Measurements from ENCODE around the gene SPNS2.

The SPNS2 gene

DNA sequence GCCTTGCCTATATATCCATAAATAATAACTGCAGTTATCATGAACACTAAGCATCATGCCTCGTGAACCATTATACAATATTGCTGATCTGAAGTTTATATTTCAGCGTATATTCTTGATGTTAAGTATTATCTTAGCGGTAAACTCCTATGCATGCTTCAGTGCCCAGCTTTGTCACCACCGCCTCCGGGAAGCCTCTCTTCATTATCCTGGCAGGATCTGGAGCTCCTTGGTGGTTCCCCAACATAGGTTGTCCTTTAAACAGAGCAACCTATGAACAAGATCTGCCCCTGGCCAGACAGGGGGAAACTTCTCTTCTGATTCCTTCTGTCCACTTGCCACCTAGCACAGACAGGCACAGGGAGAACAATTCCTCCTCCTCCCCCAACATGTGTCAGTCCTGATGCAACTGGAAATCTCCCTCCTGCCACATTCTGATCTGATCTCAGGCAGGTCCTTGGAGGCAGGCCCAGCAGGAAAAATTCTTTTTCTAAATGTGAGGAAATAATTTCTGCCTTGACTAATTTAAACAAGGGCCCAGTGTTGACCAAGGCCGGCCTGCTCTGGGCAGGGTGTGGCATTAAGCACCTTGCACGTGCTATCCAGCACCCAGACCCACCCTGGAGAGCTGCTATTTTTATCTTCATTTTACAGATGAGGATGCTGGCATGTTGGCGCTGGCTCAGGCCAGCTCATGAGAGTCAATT lies 22.4 kb downstream of the SPNS2 start:
- FAIRE-seq, result no peak

GRCh38 chr17:4522661-4523060 lies 24.0 kb downstream of the SPNS2 start:
- FAIRE-seq, result no peak

GRCh38 chr17:4523946-4524345 lies 25.3 kb downstream of the SPNS2 start:
- FAIRE-seq, result no peak

DNA sequence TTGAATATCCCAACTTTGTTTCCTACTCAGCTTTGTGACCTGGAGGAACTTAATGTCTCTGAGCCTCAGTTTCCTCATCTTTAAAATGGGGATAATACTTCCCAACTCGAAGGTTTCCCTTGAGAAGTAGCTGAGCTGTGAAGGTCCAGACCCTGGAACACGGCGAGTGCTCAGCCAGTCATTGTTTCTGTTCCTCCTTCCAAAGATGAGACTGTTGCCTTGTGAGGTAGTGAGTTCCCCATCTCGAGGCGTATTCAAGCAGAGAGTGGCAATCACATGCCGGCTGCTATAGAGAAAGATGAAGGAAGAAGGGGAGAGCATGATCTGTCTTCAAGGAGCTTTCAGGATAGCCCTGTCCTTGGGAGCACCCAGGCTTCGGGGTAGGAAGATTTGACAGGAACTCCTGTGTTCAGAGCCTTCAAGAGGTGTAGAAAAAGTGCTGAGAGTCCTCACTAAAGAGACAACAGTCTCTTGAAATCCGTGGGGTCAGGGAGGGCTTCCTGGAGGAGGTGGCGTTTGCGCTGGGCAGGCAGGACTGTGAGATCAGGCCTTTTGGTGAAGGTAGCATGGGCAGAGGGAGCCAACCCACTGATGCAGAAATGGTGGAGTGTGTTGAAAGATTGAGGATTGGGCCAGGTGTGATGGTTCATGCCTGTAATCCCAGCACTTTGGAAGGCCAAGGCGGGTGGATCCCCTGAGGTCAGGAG lies 27.2 kb downstream of the SPNS2 start:
- no peak for FAIRE-seq

DNA sequence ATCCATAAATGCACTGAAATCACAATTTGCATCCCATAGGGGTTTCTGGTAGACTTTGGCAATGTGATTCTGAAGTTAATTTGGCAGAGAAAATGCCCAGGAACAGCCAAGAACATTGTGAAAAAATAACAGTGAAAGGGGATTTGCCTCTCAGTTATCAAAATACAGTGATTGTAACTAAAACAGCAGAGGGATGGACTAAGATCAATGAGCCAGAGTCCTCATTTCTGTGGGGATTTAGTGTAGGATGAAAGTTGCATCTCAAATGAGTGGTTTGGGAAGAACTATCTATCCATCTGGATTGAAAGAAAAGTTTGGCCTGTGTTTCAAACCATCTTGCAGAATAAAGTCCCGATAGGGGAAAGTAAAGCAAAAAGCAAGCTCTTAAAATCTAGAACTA lies 28.5 kb downstream of the SPNS2 start:
- no peak for FAIRE-seq

DNA sequence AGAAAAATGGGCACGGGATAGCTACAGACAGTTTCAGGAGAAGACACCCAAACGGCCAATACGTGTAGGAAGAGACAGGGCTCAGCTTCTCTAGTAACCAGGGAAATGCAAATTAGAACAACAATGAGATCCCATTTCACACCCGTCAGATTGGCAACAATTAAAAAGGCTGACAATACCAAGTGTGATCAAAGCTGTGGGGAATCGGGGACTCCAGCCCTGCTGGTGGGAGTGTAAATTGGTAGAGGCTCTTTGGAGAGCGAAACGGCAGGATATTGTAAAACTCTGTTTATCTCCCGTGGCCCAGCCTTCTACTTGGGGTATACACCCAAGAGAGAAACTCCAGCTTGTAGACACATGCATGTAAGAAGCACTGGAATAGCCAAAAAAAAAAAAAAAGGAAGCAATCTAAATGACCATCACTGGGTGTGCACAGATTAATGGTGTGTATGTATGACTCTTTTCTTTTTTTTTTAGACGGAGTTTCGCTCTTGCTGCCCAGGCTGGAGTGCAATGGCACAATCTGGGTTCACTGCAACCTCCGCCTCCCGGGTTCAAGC lies 29.0 kb downstream of the SPNS2 start:
- no peak for FAIRE-seq

DNA sequence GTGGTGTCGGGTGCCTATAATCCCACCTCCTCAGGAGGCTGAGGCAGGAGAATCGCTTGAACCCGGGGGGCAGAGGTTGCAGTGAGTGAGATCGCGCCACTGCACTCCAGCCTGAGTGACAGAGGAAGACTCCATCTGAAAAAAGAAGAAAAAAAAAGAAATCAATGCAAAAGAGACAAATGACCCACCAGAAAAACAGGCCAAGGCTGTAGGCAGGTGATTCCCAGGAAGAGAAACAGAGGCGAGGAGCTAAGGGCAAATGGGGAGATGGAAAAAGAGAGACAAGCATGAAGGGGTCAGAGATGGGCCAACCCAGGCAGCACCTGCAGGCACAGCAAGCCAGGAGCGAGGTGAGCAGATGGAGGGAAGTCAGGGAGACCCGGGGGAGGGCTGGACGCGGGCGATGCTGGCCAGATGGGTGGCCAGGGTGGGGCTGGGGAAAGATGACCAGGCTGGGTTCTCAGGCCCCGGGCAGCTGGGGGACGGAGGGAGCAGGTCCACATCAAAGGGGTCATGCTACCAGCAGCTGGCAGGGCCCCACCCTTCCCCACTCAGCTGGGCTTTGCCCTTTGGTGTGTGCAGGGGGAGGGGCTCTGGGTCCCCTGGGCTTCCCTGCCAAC lies 31.0 kb downstream of the SPNS2 start:
- no peak for FAIRE-seq

- no peak for FAIRE-seq
Observed at GRCh38 chr17:4530799-4531730, 32.4 kb downstream of the SPNS2 start.

DNA sequence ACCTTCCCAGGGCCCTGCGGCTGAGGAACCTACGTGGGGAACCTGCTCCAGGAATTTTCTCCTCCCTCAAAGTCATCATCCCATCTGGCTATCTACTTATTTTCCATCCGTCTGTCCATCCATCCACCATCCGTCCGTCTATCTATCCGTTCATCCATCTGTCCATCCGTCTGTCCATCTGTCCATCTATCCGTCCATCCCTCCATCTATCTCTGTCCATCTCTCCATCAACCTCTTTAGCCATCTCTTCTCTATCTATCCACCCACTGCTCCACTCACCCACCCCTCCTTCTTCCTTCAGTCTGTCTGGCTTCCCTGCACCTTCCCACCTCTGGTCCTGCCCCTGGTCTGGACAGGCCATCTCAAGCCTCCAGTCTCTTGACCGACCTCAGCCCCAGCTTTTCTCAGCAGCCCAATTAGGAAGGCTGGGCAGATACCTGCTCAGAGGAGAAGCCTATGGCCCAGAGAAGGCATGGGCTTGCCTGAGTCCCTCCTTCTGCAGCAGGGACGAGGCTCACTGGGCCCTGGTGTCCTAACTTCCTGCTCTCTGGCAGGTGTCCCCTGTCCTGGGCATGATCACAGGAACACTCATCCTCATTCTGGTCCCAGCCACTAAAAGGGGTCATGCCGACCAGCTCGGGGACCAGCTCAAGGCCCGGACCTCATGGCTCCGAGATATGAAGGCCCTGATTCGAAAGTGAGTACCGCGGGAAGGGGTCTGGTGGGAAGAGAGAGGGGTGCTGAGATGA lies 33.5 kb downstream of the SPNS2 start:
- no peak for FAIRE-seq

DNA sequence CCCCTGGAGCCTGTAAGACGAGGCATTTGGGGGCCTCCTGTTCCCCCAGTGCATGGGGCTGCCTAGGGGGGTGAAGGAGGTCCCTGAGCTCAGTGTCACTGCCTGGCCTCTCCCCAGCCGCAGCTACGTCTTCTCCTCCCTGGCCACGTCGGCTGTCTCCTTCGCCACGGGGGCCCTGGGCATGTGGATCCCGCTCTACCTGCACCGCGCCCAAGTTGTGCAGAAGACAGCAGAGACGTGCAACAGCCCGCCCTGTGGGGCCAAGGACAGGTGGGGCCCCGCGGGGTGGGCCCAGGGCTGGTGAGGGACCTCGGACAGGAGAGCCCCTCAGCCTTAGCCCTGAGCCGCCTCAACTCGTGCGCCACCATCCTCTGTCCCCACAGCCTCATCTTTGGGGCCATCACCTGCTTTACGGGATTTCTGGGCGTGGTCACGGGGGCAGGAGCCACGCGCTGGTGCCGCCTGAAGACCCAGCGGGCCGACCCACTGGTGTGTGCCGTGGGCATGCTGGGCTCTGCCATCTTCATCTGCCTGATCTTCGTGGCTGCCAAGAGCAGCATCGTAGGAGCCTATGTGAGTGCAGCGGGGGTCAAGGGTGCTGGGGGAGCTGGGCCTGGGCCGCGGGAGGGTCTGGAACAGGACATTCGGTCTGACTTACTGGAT lies 34.3 kb downstream of the SPNS2 start:
- FAIRE-seq, result no peak

DNA sequence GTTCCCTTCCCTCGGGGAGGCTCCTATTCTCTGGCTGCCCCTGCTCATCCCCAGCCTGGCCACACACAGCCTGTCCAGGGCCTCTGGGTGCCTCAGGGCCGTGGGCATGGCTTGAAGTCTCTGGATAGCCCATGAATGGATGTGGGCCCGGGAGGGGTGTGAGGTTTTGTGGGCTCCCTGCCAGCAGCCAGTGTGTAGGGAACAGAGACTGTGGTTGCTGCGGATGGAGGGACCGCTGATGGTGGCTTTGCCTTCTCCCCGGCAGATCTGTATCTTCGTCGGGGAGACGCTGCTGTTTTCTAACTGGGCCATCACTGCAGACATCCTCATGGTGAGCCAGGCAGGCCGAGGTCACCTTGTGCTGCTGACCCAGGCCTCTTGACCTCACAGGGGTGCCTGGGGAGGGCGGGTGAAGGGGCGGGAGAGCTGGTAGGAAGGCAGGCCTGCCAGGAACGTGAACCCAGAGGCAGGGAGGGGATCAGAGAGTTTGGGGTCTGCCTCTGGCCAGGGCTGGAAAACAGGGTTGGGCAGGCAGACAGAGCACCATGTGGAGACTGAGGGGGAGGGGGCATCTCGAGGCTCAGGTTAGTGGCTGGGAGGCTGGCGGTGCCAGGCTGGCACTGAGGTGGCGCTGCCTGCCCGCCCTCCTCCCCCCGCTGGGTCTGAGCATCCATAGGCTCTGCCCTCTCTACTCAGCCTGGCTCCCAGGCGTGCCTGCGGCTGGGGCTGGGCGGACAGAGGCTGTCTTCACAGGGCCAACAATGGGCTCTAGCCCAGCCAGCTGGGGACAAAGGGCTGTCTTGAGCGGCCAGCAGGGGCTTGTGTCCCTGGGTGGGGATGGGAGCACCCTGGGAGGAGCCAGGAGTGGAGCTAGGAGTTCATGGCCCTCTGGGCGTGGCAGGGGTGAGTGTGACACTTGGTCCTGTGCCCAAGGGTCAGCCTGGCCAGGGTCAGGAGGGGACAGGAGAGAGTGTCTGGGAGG lies 35.1 kb downstream of the SPNS2 start:
- FAIRE-seq, result no peak

DNA sequence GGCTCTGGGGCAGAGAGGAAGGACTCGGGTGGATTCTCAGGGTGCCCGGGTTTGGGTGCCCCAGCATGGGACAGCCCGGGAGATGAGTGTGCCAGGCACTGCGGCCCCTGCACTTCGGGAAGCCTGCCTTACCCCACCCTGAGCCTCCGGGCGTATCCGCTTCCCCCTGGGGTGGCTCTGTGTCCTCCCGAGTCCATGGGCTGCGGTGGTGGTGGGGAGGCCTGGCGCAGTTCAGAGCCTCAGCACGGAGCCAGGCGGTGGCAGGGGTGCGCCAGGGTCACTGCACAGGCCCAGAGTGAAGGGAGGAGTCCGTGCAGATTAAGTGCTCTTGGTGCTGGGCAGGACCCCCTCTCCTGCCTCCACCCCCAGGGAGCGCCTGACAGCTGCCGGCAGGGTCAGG lies 35.8 kb downstream of the SPNS2 start:
- no peak for FAIRE-seq

DNA sequence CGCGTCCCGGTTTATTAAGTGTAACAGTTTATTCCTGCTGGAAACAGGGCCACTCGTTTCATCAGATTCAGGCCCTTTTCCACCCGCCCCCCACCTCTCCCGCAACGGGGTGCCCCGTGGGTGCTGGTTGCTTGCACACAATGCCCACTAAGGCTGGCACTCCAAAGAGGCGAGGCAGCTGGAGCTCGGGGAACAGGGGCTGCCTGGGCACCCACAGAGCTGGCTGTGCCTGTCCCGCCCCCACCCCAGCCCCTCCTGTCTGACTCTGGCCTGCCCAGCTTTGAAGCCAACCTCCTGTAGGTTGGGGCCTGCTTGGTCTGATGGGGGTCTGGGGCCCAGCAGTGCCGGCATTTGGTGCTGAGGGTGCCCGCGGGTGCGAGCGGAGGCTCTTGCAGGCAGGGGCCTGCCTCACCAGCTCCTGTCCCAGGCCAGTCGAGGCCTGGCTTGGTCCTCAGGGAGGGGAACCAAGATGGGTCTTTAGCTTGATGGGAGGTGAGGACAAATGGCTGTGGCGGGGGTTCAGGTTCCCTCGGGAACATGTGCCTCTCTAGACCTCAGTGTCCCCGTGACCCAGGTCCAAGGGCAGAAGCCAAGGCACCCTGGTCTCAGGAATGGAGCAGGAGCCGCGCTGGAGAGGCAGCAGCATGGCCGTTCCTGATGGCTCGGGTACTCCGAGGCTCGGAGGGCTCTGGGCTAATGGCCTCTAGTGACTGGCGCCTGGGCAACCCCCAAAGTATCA lies 36.4 kb downstream of the SPNS2 start:
- FAIRE-seq, result no peak

GRCh38 chr17:4535667-4536258 lies 37.1 kb downstream of the SPNS2 start:
- FAIRE-seq, result no peak

DNA sequence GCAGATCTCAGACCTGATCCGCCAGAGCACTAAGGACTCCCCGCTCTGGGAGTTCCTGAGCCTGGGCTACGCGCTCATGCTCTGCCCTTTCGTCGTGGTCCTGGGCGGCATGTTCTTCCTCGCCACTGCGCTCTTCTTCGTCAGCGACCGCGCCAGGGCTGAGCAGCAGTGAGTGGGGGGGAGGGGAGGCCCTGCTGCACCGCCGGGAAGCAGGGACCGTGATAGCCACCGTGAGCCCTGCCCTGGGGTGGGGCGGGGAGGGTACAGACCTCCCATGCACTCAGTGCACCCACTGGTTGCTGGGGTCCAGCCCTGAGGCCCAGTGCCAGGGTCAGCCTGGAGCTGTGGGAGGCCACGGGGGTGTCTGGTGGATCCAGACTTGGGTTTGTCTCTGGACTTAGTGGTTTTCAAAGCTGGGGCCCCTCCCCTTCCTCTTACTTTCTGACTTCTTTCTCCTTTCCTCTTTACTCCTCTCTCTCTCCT lies 37.6 kb downstream of the SPNS2 start:
- FAIRE-seq, result no peak

GRCh38 chr17:4536742-4537411 lies 38.2 kb downstream of the SPNS2 start:
- no peak for FAIRE-seq

- FAIRE-seq, result no peak
Observed at GRCh38 chr17:4537451-4538235, 39.0 kb downstream of the SPNS2 start.
